ENCODE measurements around the gene CBLN3.

CBLN3 gene

DNA sequence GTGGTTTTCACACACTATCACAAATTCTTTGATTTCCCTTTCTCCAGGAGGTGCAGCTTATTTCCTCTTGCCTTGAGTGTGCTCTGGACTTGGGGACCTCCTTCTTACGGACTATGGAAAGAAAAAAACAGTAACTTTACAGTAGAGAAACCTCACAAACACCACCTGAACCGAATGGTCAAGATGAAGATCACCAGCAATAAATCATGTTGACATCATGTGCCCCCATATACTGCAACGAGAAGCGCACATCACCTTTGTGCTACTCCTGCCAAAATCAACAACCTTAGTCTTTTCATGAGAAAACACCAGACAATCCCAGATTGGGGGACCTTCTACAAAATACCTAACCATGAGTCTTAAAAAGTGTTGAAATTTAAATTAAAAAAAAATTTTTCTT, 43.9 kb downstream of the CBLN3 start:
- no peak for DNase-seq

DNA sequence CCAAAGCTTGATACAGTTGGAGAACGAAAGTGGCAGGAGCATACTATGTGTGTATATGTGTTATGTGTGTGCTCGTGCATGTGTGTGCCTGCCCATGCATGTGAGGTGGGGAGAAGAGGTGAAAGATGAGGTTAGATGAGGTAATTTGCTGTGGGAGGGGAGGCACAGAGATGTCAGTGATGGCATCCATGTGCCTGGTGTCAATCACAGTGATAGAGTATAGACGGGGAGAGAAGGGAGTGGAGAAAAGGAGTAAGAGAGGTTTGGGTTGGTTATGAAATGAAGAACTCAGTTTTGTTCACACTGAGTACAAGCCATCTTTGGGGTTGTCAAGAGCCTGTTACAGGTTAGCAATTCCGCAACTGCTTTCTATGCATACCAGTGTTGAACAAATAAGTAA, 45.3 kb downstream of the CBLN3 start:
- DNase-seq: no peak

DNA sequence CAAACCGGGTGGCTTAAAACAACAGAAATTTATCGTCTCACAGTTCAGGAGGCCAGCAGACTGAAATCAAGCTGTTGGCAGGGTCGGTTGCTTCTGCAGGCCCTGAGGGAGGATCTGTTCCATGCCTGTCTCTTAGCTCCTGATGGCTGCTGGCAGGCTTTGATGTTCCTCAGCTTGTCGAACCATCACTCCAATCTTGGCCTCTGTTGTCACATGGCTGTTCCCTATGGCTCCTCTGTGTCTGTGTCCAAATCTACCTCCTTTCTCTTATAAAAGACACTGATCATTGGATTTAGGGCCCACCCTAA, 47.5 kb downstream of the CBLN3 start:
- DNase-seq: no peak

DNA sequence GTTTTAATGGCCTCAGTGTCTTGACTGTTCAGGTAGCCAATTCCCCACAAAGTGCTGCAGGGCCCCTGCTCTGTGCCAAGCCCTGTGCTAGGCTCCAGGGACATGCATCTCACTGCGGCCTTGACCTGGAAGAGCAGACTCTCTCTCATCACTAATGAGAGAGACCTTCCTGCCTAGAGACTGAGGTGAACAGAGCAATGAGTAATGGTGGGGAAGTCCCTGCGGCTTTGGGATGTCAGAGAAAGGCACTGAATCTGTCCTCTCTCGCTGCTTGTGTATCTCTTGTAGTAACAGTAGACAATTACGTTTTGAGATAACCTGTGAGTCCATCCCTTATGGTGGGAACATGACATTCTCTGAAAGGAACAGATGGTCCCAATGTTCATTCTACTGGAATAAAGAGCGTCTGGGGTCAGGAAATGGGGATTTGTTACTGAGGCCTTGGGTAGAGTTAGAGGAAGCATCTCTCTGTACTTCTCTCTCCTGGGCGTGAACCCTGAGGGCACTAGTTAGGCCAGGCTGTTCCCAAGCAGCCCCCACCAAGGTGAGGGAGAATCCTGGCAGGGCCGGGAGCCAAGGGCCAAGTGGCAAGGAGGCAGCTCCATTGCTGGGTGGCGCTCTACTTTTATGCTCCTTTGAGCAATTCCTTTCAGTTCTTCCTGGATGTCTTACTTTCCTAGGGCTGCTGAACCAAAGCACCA, 48.0 kb downstream of the CBLN3 start:
- no peak for DNase-seq

DNA sequence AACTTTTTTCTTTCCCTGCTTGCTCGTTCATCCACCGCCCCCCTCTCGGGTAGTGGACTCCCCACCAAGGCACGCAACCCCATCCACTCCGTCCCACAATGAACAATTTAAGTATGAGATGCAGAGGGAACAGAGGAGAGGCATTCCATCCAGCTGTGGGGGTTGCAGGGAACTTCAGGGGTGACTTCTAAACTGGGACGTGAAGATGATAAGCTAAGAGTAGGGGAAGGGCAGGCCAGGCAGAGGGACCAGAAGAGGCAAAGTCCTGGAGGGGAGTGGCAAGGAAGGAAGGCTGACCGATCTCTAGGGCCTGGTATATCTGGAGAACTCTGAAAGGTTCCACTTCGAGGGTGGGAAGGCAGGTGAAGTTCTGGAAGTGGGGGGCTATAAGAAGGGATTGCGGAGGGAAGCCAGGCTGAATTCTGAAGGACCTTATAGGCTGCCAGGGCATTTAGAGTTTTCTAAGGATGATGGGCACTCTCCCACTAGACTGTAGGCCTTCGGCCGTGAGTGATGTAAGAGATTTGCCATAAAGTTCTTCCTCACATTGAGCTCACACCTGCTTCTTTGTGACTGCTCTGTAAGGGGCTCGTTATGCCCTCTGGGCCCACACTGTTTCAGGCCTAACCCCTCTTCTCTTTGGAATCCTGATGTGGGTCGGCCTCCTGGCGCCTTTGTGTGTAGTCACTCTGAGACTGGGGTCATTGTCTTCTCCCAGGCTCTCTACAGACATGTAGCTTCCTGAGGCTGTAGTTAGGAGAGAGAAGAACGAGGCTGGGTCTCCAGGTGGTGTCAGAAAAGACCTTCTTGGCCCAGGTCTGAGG, 49.3 kb downstream of the CBLN3 start:
- no peak for DNase-seq

DNA sequence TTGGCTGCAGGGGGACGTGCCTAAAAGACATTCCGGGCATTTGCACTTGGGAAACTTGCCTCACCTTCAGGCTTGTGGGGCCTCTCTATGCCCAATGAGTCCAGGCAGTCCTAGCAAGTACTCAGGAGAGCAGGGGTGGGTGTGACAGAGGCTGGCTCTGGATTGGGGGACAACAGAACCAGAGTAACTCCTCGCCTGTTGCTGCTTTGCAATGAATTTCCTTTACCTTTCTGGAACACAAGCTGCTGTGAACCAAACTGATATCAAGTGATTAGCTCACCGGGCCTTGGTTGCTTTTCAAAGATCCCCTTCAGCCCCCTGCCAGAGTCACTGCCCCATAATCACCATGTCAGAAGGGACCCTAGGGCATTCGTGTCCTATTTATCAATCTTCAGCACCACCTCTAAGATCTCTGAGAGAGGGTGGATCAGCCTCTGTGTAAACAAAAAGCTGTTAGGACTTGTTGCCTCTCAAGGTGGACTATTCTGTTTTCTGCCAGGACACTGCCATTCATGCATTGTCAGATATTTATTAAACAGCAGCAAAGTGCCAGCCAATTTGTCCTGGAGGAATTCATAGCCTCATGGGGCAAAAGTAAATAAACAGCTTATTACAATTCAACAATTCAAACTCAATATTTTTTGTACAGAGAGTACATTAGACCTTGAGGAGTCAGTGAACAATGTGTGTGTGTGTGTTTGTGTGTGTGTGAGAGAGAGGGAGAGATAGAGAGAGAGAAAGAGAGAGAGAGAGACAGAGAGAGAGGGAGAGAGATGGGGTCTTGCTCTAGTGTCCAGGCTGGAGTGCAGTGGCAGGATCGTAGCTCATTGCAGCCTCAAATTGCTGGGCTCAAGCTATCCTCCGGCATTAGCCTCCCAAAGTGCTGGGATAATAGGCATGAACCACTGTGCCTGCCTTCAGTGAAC, 50.2 kb downstream of the CBLN3 start:
- DNase-seq: no peak

DNA sequence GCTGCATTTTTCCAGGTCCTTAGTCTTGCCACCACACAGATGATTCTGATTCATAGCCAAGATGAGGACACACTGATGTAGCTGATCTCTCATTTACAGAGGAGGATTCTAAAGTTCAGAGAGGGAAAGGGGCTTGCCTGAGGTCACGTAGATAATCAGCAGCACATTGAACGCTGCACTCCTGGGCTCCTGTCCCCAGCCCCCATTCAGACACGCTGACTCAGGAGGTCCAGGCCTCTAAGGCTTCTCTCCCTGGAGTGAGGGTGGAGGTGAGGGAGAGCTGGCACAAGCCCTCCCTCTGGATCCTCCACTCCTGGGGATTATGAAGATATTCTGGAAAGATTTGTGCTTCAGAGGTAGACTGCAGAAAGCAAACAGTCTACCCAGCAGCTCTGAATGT, 51.1 kb downstream of the CBLN3 start:
- no peak for DNase-seq

DNA sequence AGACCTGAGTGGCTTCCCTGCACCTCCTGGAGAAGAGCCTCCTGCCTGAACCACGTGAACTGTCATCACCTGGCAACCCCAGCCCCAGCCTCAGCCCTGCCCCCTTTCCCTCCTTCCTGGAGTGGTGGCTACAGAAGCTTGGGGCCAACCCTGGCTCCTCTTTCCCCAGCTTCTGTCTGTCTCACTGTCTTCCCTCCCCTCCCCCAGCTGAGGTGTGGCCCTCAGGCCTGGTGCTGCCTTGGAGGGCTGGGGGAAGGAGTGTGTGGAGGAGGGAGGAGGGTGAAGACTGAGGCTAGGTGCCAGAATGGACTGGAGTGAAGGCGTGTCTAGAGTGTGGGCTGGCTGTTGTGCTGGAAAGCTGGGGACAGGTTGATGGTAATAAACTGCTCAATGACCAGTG, 51.8 kb downstream of the CBLN3 start:
- DNase-seq: no peak

DNA sequence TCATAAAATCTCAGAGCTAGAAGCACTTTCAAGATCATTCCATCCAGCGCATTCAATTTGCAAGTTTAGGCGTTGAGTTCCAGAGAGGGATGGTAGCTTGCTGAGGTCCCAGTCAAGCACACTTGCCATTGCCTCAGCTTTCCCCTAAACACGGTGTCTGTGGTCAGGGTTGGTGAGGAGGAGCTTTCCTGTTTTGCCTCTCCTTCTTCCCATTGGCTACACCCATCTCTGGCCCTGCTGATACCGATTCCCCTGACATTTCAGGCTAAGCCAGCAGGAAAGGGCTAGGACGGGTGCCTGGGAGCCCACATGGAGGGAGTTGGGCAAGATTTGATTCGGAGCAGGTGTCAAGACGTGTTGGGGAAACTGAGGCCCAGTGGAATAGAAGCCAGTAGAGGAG, 52.3 kb downstream of the CBLN3 start:
- no peak for DNase-seq

Data from amygdala (tissue), 56 donors.